HepG2 (cell line): Measurements from ENCODE around the gene EVA1A. TPM values are rescaled to one million over a fixed set of nuclear protein-coding genes. Genes with fewer than 3 reads are reported as not detected.
A peak's percentile ranks its signal among the peaks of the same experiment; 100 is the strongest.

Experiments used
- ETS1 ChIP-seq: sonication (generic); formaldehyde crosslinking; IDR thresholded peaks from 2 replicates; pipeline ENCODE4 v1.4.0; 2020; ENCODE audit warnings: missing genetic modification reagents
- HMGXB3 ChIP-seq: sonication (generic); formaldehyde crosslinking; IDR thresholded peaks from 2 replicates; pipeline ENCODE4 v1.4.0; 2020; ENCODE audit warnings: missing genetic modification reagents, borderline replicate concordance
- NR0B2 ChIP-seq: sonication (generic); formaldehyde crosslinking; IDR thresholded peaks from 2 replicates; pipeline ENCODE4 v1.4.0; 2020; ENCODE audit warnings: mild to moderate bottlenecking, missing genetic modification reagents
- STAG1 ChIP-seq: sonication (generic); formaldehyde crosslinking; IDR thresholded peaks from 2 replicates; pipeline ENCODE4 v1.4.0; 2020; ENCODE audit warnings: missing genetic modification reagents
- STAT6 ChIP-seq: sonication (generic); formaldehyde crosslinking; IDR thresholded peaks from 2 replicates; pipeline ENCODE4 v1.4.0; 2020; ENCODE audit warnings: missing genetic modification reagents, mild to moderate bottlenecking, borderline replicate concordance
- ZBTB46 ChIP-seq: sonication (generic); formaldehyde crosslinking; IDR thresholded peaks from 2 replicates; pipeline ENCODE4 v1.4.0; 2020; ENCODE audit warnings: mild to moderate bottlenecking, missing genetic modification reagents, borderline replicate concordance
- ZNF17 ChIP-seq: sonication (generic); formaldehyde crosslinking; IDR thresholded peaks from 2 replicates; pipeline ENCODE4 v1.5.0; 2020; ENCODE audit warnings: mild to moderate bottlenecking, missing genetic modification reagents
- ZNF431 ChIP-seq: sonication (generic); formaldehyde crosslinking; IDR thresholded peaks from 2 replicates; pipeline ENCODE4 v1.9.0; 2022; ENCODE audit warnings: missing genetic modification reagents, low read depth, mild to moderate bottlenecking, borderline replicate concordance
- ZNF513 ChIP-seq: sonication (generic); formaldehyde crosslinking; conservative IDR thresholded peaks from 2 replicates; pipeline ENCODE4 v1.5.0; 2020; ENCODE audit warnings: missing genetic modification reagents
- ZNF570 ChIP-seq: sonication (generic); formaldehyde crosslinking; IDR thresholded peaks from 2 replicates; pipeline ENCODE4 v1.4.0; 2020; ENCODE audit warnings: mild to moderate bottlenecking, missing genetic modification reagents, borderline replicate concordance
- ZSCAN22 ChIP-seq: sonication (generic); formaldehyde crosslinking; IDR thresholded peaks from 2 replicates; pipeline ENCODE4 v1.4.0; 2020; ENCODE audit warnings: mild to moderate bottlenecking, missing genetic modification reagents
- polyA plus RNA-seq, 8 experiments: library from polyadenylated mRNA; depleted of rRNA in 3 of 8; stranded (reverse) in 7 of 8; unstranded in 1 of 8; fragments of >200 nt; fragmentation: Illumina TruSeq in 4 of 8; extraction: Trizol in 4 of 8; gene quantifications; 2 replicates each; pipeline versions ENCODE4 v1.2.1 to v1.2.3, GENCODE V29; 2011 to 2016; ENCODE audit warnings: low read depth in 4 of 8, missing spikeins in 1 of 8, mixed read lengths in 1 of 8; ENCODE audit not compliant: insufficient read depth in 1 of 8
- total RNA-seq, 5 experiments: library from RNA; depleted of rRNA; stranded (reverse); fragments of >200 nt; fragmentation: Illumina TruSeq; extraction: Trizol; gene quantifications; 2 replicates each; pipeline ENCODE4 v1.2.3, GENCODE V29; 2016; ENCODE audit warnings: low read depth in 1 of 5

EVA1A gene
- total and polyA plus RNA-seq, 2 of the 13 experiments (the other 11 are each of a cell fraction or from before 2014, with no cell fraction given): 57.5 to 57.8 TPM

- TF ChIP-seq HMGXB3 (no peak; the same call in 1 of the 2 replicates), STAT6 (no peak), NR0B2 (CRISPR knock-in tag) (no peak), ZNF513 (CRISPR knock-in tag) (no peak), ETS1 (peak; percentile 42; the same call in 1 of the 2 replicates), ZNF17 (0 out of 2 replicates have a peak, but pooled peaks have one; percentile 34), STAG1 (no peak; the same call in 1 of the 2 replicates), ZNF431 (CRISPR knock-in tag) (no peak), ZBTB46 (CRISPR knock-in tag) (no peak), ZNF570 (CRISPR knock-in tag) (no peak), ZSCAN22 (CRISPR knock-in tag) (no peak)
These were observed 37.1 kb downstream of the EVA1A start (continued) for GRCh38 chr2:75523313-75524275.
